CD4-positive, alpha-beta T cell (primary cell): Measurements from ENCODE around the gene STUB1. TPM values are rescaled to one million over a fixed set of nuclear protein-coding genes. Genes with fewer than 3 reads are reported as not detected.

ENCODE experiments used
- ATAC-seq: fragments of 200-7000 bp; cut with Tn5 transposase; one replicate; pipeline ENCODE4 v1.10.0; 2022; ENCODE audit warnings: mild to moderate bottlenecking; ENCODE audit not compliant: poor library complexity
- CTCF ChIA-PET: fragments of 350-600 bp; sonication (Branson Sonifier 250); formaldehyde crosslinking; loops from one replicate; lab custom pipeline; 2021; ENCODE audit warnings: antibody characterized with exemption, inconsistent platforms; lab: Charles Lee
- POLR2A ChIA-PET: fragments of 350-600 bp; sonication (Branson Sonifier 250); formaldehyde crosslinking; loops from one replicate; lab custom pipeline; 2021; ENCODE audit warnings: antibody characterized with exemption, inconsistent platforms; lab: Charles Lee
- DNase-seq, 14 experiments: peaks; one replicate each; pipeline ENCODE4 v3.0.0-alpha.2; 2013 to 2020; ENCODE audit warnings: mixed read lengths in 2 of 14
- H3K27ac ChIP-seq, 2 donors: one replicate each; pipeline versions ENCODE4 v1.5.1 to v1.7.0; 2013; ENCODE audit warnings: low read length in 2 of 2, low read depth in 1 of 2, mild to moderate bottlenecking in 1 of 2
- H3K27me3 ChIP-seq, 2 experiments: 1 replicate in 1 of 2; 2 replicates in 1 of 2; pipeline versions ENCODE4 v1.6.1 to v1.7.0; 2013; ENCODE audit warnings: low read length in 2 of 2, control low read depth in 1 of 2, mild to moderate bottlenecking in 1 of 2, moderate library complexity in 1 of 2; ENCODE audit not compliant: insufficient read depth in 2 of 2, control insufficient read depth in 1 of 2
- H3K36me3 ChIP-seq: one replicate; pipeline ENCODE4 v1.6.1; 2013; ENCODE audit warnings: low read length, control low read depth; ENCODE audit not compliant: insufficient read depth
- H3K4me1 ChIP-seq: one replicate; pipeline ENCODE4 v1.6.1; 2013; ENCODE audit warnings: low read length, control low read depth; ENCODE audit not compliant: insufficient read depth
- H3K4me3 ChIP-seq: one replicate; pipeline ENCODE4 v1.5.1; 2013; ENCODE audit warnings: mild to moderate bottlenecking, low read length, moderate library complexity
- H3K9me3 ChIP-seq, 2 experiments: 1 replicate in 1 of 2; 2 replicates in 1 of 2; pipeline versions ENCODE4 v1.6.1 to v1.7.0; 2013; ENCODE audit warnings: low read length in 2 of 2, mild to moderate bottlenecking in 2 of 2, control low read depth in 1 of 2, moderate library complexity in 1 of 2; ENCODE audit not compliant: control insufficient read depth in 1 of 2, insufficient read depth in 1 of 2
- H3K27ac Mint-ChIP-seq: one replicate; pipeline ENCODE4 v1.8.0; 2020; ENCODE audit warnings: mixed read lengths
- H3K27me3 Mint-ChIP-seq: one replicate; pipeline ENCODE4 v1.8.0; 2021; ENCODE audit warnings: mixed read lengths
- H3K36me3 Mint-ChIP-seq: one replicate; pipeline ENCODE4 v1.8.0; 2021; ENCODE audit warnings: low read depth, mixed read lengths
- H3K4me1 Mint-ChIP-seq: one replicate; pipeline ENCODE4 v1.8.0; 2021; ENCODE audit warnings: low read depth, mixed read lengths
- H3K4me3 Mint-ChIP-seq: one replicate; pipeline ENCODE4 v1.8.0; 2020; ENCODE audit warnings: mild to moderate bottlenecking, mixed read lengths
- H3K9me3 Mint-ChIP-seq: one replicate; pipeline ENCODE4 v1.8.0; 2020; ENCODE audit warnings: mixed read lengths
- CTCF ChIP-seq: fragments of 200-600 bp; IDR thresholded peaks from one replicate; pipeline ENCODE4 v1.8.0; 2022; ENCODE audit warnings: antibody characterized with exemption, mild to moderate bottlenecking
- intact Hi-C, 2 experiments: fragments of 100-400 bp; cut with DNase I in 1 of 2; cut with micrococcal nuclease in 1 of 2; formaldehyde crosslinking; loops; one replicate each; pipeline versions ENCODE4 v1.15.1 to v1.9.0; 2023 to 2025; cut with DNase I, micrococcal nuclease
- total RNA-seq, 174 experiments: library from RNA in 2 of 174; stranded (reverse) in 2 of 174; gene quantifications; one replicate each; pipeline ENCODE4 v1.2.3 and lab custom pipeline; 2021 to 2026

Gene STUB1
- total RNA-seq, 2 experiments from 2014 or later, result 46.9 to 53.9 TPM

- H3K27ac Mint-ChIP-seq, result no peak overlapping the region
- CTCF ChIA-PET, result no interaction called here
- intact Hi-C loops, result no loop called here
Observed at GRCh38 chr16:643050-643368, 37.2 kb upstream of the STUB1 start.

GRCh38 chr16:644556-644955 is 35.7 kb upstream of the STUB1 start:
- ChIA-PET CTCF (no interaction called here), POLR2A (no interaction called here)
- Histone ChIP-seq H3K4me3 (no peak overlapping the region), H3K27me3 (no peaks in the 10 kb centered on the region), H3K36me3 (no peaks in the 10 kb centered on the region), H3K9me3 (no peaks in the 10 kb centered on the region), H3K27ac (no peak overlapping the region), H3K4me1 (peaks cover 41% of the 10 kb centered on the region)
- Mint-ChIP-seq H3K27ac (peak overlapping the region; percentile 30), H3K36me3 (no peaks in the 10 kb centered on the region), H3K9me3 (no peaks in the 10 kb centered on the region), H3K4me1 (no peaks in the 10 kb centered on the region), H3K4me3 (peak overlapping the region; percentile 81), H3K27me3 (no peaks in the 10 kb centered on the region)
- TF ChIP-seq CTCF, result no peak
- no peak for ATAC-seq
- DNase-seq, result no peak
- intact Hi-C loops, result no loop called here

More at GRCh38 chr16:643050-643368, 37.2 kb upstream of the STUB1 start:
- TF ChIP-seq CTCF, result no peak
- Histone ChIP-seq H3K27me3 (no peaks in the 10 kb centered on the region), H3K4me3 (peak overlapping the region; percentile 54), H3K36me3 (no peaks in the 10 kb centered on the region), H3K9me3 (peaks cover 0 to under 1% of the 10 kb centered on the region in 2 experiments), H3K27ac (no peak overlapping the region), H3K4me1 (peaks cover 31% of the 10 kb centered on the region)
- Mint-ChIP-seq H3K27me3 (no peaks in the 10 kb centered on the region), H3K4me1 (no peaks in the 10 kb centered on the region), H3K4me3 (peak overlapping the region; percentile 81), H3K9me3 (no peaks in the 10 kb centered on the region), H3K36me3 (no peaks in the 10 kb centered on the region)
- ATAC-seq, result no peak
- POLR2A ChIA-PET, result interaction anchor here (1.0 kb wide), 2 partner anchors 24 to 52 kb away, joined by 3 to 4 read pairs; no protein-coding TSS in a partner anchor
- DNase-seq, result no peak

GRCh38 chr16:645852-646678 is 34.1 kb upstream of the STUB1 start:
- Mint-ChIP-seq H3K27me3 (no peaks in the 10 kb centered on the region), H3K36me3 (no peaks in the 10 kb centered on the region), H3K4me1 (no peaks in the 10 kb centered on the region), H3K27ac (no peak overlapping the region), H3K4me3 (no peak overlapping the region), H3K9me3 (no peaks in the 10 kb centered on the region)
- ChIA-PET CTCF (no interaction called here), POLR2A (no interaction called here)
- Histone ChIP-seq H3K27me3 (no peaks in the 10 kb centered on the region), H3K36me3 (no peaks in the 10 kb centered on the region), H3K4me1 (peaks cover 44% of the 10 kb centered on the region), H3K9me3 (no peaks in the 10 kb centered on the region), H3K4me3 (no peak overlapping the region), H3K27ac (no peak overlapping the region)
- intact Hi-C loops, result no loop called here
- ATAC-seq, result no peak
- no peak for DNase-seq
- TF ChIP-seq CTCF, result no peak
